CD4-positive, alpha-beta T cell (primary cell): ENCODE data around the gene RASA1. TPM values are rescaled to one million over a fixed set of nuclear protein-coding genes. Genes with fewer than 3 reads are reported as not detected.

ENCODE experiments used
- ATAC-seq: fragments of 200-7000 bp; cut with Tn5 transposase; one replicate; pipeline ENCODE4 v1.10.0; 2022; ENCODE audit warnings: mild to moderate bottlenecking; ENCODE audit not compliant: poor library complexity
- CTCF ChIA-PET: fragments of 350-600 bp; sonication (Branson Sonifier 250); formaldehyde crosslinking; loops from one replicate; lab custom pipeline; 2021; ENCODE audit warnings: antibody characterized with exemption, inconsistent platforms; lab: Charles Lee
- POLR2A ChIA-PET: fragments of 350-600 bp; sonication (Branson Sonifier 250); formaldehyde crosslinking; loops from one replicate; lab custom pipeline; 2021; ENCODE audit warnings: antibody characterized with exemption, inconsistent platforms; lab: Charles Lee
- DNase-seq, 14 experiments: peaks; one replicate each; pipeline ENCODE4 v3.0.0-alpha.2; 2013 to 2020; ENCODE audit warnings: mixed read lengths in 2 of 14
- H3K27ac ChIP-seq, 2 donors: one replicate each; pipeline versions ENCODE4 v1.5.1 to v1.7.0; 2013; ENCODE audit warnings: low read length in 2 of 2, low read depth in 1 of 2, mild to moderate bottlenecking in 1 of 2
- H3K27me3 ChIP-seq, 2 experiments: 1 replicate in 1 of 2; 2 replicates in 1 of 2; pipeline versions ENCODE4 v1.6.1 to v1.7.0; 2013; ENCODE audit warnings: low read length in 2 of 2, control low read depth in 1 of 2, mild to moderate bottlenecking in 1 of 2, moderate library complexity in 1 of 2; ENCODE audit not compliant: insufficient read depth in 2 of 2, control insufficient read depth in 1 of 2
- H3K36me3 ChIP-seq: one replicate; pipeline ENCODE4 v1.6.1; 2013; ENCODE audit warnings: low read length, control low read depth; ENCODE audit not compliant: insufficient read depth
- H3K4me1 ChIP-seq: one replicate; pipeline ENCODE4 v1.6.1; 2013; ENCODE audit warnings: low read length, control low read depth; ENCODE audit not compliant: insufficient read depth
- H3K4me3 ChIP-seq: one replicate; pipeline ENCODE4 v1.5.1; 2013; ENCODE audit warnings: mild to moderate bottlenecking, low read length, moderate library complexity
- H3K9me3 ChIP-seq, 2 experiments: 1 replicate in 1 of 2; 2 replicates in 1 of 2; pipeline versions ENCODE4 v1.6.1 to v1.7.0; 2013; ENCODE audit warnings: low read length in 2 of 2, mild to moderate bottlenecking in 2 of 2, control low read depth in 1 of 2, moderate library complexity in 1 of 2; ENCODE audit not compliant: control insufficient read depth in 1 of 2, insufficient read depth in 1 of 2
- H3K27ac Mint-ChIP-seq: one replicate; pipeline ENCODE4 v1.8.0; 2020; ENCODE audit warnings: mixed read lengths
- H3K27me3 Mint-ChIP-seq: one replicate; pipeline ENCODE4 v1.8.0; 2021; ENCODE audit warnings: mixed read lengths
- H3K36me3 Mint-ChIP-seq: one replicate; pipeline ENCODE4 v1.8.0; 2021; ENCODE audit warnings: low read depth, mixed read lengths
- H3K4me1 Mint-ChIP-seq: one replicate; pipeline ENCODE4 v1.8.0; 2021; ENCODE audit warnings: low read depth, mixed read lengths
- H3K4me3 Mint-ChIP-seq: one replicate; pipeline ENCODE4 v1.8.0; 2020; ENCODE audit warnings: mild to moderate bottlenecking, mixed read lengths
- H3K9me3 Mint-ChIP-seq: one replicate; pipeline ENCODE4 v1.8.0; 2020; ENCODE audit warnings: mixed read lengths
- CTCF ChIP-seq: fragments of 200-600 bp; IDR thresholded peaks from one replicate; pipeline ENCODE4 v1.8.0; 2022; ENCODE audit warnings: antibody characterized with exemption, mild to moderate bottlenecking
- intact Hi-C, 2 experiments: fragments of 100-400 bp; cut with DNase I in 1 of 2; cut with micrococcal nuclease in 1 of 2; formaldehyde crosslinking; loops; one replicate each; pipeline versions ENCODE4 v1.15.1 to v1.9.0; 2023 to 2025; cut with DNase I, micrococcal nuclease
- total RNA-seq, 174 experiments: library from RNA in 2 of 174; stranded (reverse) in 2 of 174; gene quantifications; one replicate each; pipeline ENCODE4 v1.2.3 and lab custom pipeline; 2021 to 2026

The RASA1 gene
- total RNA-seq, 2 experiments from 2014 or later: 15.1 to 15.4 TPM

GRCh38 chr5:87434461-87434860 is 166.8 kb downstream of the RASA1 start:
- no peaks in the 10 kb centered on the region for H3K9me3 Mint-ChIP-seq
- DNase-seq: no peak
- intact Hi-C loops: no loop called here
- H3K36me3 Mint-ChIP-seq: no peaks in the 10 kb centered on the region
- no peaks in the 10 kb centered on the region for H3K4me1 ChIP-seq
- ChIA-PET POLR2A (no interaction called here), CTCF (no interaction called here)
- no peak for TF ChIP-seq CTCF
- no peak overlapping the region for H3K4me3 Mint-ChIP-seq
- no peaks in the 10 kb centered on the region for H3K4me1 Mint-ChIP-seq
- ATAC-seq: no peak
- H3K36me3 ChIP-seq: no peaks in the 10 kb centered on the region
- no peak overlapping the region for H3K4me3 ChIP-seq
- H3K27ac Mint-ChIP-seq: no peak overlapping the region
- peaks cover 0 to 3% of the 10 kb centered on the region in 2 experiments for H3K27me3 ChIP-seq
- H3K27me3 Mint-ChIP-seq: peaks cover 19% of the 10 kb centered on the region
- H3K9me3 ChIP-seq: peaks cover 0 to 2% of the 10 kb centered on the region in 2 experiments
- H3K27ac ChIP-seq: no peak overlapping the region

DNA sequence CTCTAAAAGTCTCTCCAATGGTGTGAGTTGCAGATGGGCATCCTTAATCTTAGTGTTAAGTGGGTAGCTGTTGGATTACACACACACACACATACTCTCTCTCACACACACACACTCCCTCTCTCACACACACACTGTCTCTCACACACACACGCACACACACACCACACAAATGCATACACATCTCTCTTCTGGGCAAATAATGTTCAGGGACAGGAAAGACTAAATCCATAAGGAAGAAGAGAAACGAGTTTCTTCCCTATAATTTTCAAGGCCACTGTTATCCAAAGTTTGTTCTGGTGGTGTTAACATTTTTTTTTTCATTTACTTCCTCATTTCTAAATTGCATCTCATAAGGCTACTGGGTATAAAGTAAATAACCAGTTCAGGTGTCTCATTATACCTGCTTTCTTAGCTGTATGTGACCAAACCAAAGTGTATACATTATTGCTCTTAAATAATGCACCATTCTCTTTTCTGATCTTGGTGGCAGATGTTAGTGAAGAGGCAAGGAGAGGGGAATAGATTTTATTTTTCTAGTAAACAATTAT is 167.5 kb downstream of the RASA1 start:
- intact Hi-C loops: no loop called here
- Mint-ChIP-seq H3K27me3 (peaks cover 18% of the 10 kb centered on the region), H3K27ac (no peak overlapping the region), H3K4me3 (no peak overlapping the region), H3K4me1 (no peaks in the 10 kb centered on the region), H3K36me3 (no peaks in the 10 kb centered on the region), H3K9me3 (no peaks in the 10 kb centered on the region)
- DNase-seq (no peak), ATAC-seq (no peak)
- H3K27me3 ChIP-seq: peaks cover 0 to 3% of the 10 kb centered on the region in 2 experiments
- no peaks in the 10 kb centered on the region for H3K36me3 ChIP-seq
- no peak overlapping the region for H3K4me3 ChIP-seq
- TF ChIP-seq CTCF: no peak
- ChIA-PET CTCF (no interaction called here), POLR2A (no interaction called here)
- no peak overlapping the region for H3K27ac ChIP-seq
- H3K9me3 ChIP-seq: peaks cover 0 to 3% of the 10 kb centered on the region in 2 experiments
- H3K4me1 ChIP-seq: no peaks in the 10 kb centered on the region

- H3K36me3 ChIP-seq: no peaks in the 10 kb centered on the region
- H3K27ac ChIP-seq: no peak overlapping the region
- H3K4me3 ChIP-seq: no peak overlapping the region
- H3K9me3 ChIP-seq: peaks cover 0 to 3% of the 10 kb centered on the region in 2 experiments
- Mint-ChIP-seq H3K4me3 (no peak overlapping the region), H3K4me1 (no peaks in the 10 kb centered on the region), H3K36me3 (no peaks in the 10 kb centered on the region), H3K9me3 (no peaks in the 10 kb centered on the region), H3K27ac (no peak overlapping the region), H3K27me3 (peaks cover 11% of the 10 kb centered on the region)
- ChIA-PET POLR2A (no interaction called here), CTCF (no interaction called here)
- H3K27me3 ChIP-seq: peaks cover 0 to 3% of the 10 kb centered on the region in 2 experiments
- ATAC-seq (no peak), DNase-seq (no peak)
- no peak for TF ChIP-seq CTCF
- peaks cover 4% of the 10 kb centered on the region for H3K4me1 ChIP-seq
- intact Hi-C loops: no loop called here
These were observed 170.0 kb downstream of the RASA1 start for GRCh38 chr5:87437724-87438123.
